Trophoblast cell (in vitro differentiated cells and primary cell): ENCODE data around the gene SLAMF9.
A peak's percentile ranks its signal among the peaks of the same experiment; 100 is the strongest.

ENCODE experiments used
- DNase-seq, 2 donors: peaks; one replicate each; pipeline ENCODE4 v3.0.0-alpha.2; 2016
- H2AFZ ChIP-seq: 2 replicates; pipeline ENCODE4 v1.6.1; 2013; ENCODE audit warnings: low read length, moderate library complexity, mild to moderate bottlenecking; ENCODE audit not compliant: insufficient read depth, poor library complexity
- H2AK5ac ChIP-seq: 2 replicates; pipeline ENCODE4 v1.6.1; 2013; ENCODE audit warnings: mild to moderate bottlenecking, low read length
- H2BK120ac ChIP-seq: 2 replicates; pipeline ENCODE4 v1.6.1; 2013; ENCODE audit warnings: low read length, mild to moderate bottlenecking, moderate library complexity; ENCODE audit not compliant: insufficient read depth, poor library complexity
- H2BK12ac ChIP-seq: 2 replicates; pipeline ENCODE4 v1.6.1; 2013; ENCODE audit warnings: mild to moderate bottlenecking, low read length, moderate library complexity
- H2BK5ac ChIP-seq: 2 replicates; pipeline ENCODE4 v1.6.1; 2013; ENCODE audit warnings: low read length, low read depth, moderate library complexity, mild to moderate bottlenecking; ENCODE audit not compliant: poor library complexity
- H3K14ac ChIP-seq: 2 replicates; pipeline ENCODE4 v1.6.1; 2013; ENCODE audit warnings: mild to moderate bottlenecking, low read length
- H3K18ac ChIP-seq: 2 replicates; pipeline ENCODE4 v1.6.1; 2013; ENCODE audit warnings: mild to moderate bottlenecking, low read length
- H3K23ac ChIP-seq: 2 replicates; pipeline ENCODE4 v1.6.1; 2013; ENCODE audit warnings: low read length
- H3K27ac ChIP-seq: 2 replicates; pipeline ENCODE4 v1.5.1; 2013; ENCODE audit warnings: low read depth, mild to moderate bottlenecking, inconsistent platforms, low read length, moderate library complexity
- H3K27me3 ChIP-seq: 2 replicates; pipeline ENCODE4 v1.6.1; 2013; ENCODE audit warnings: inconsistent platforms, mild to moderate bottlenecking, low read length, moderate library complexity; ENCODE audit not compliant: insufficient read depth
- H3K36me3 ChIP-seq, 2 experiments: 1 replicate in 1 of 2; 2 replicates in 1 of 2; pipeline ENCODE4 v1.6.1; 2013; ENCODE audit warnings: low read length in 2 of 2, mild to moderate bottlenecking in 2 of 2, moderate library complexity in 1 of 2; ENCODE audit not compliant: insufficient read depth in 2 of 2, control insufficient read depth in 1 of 2
- H3K4ac ChIP-seq: 2 replicates; pipeline ENCODE4 v1.6.1; 2013; ENCODE audit warnings: low read depth, mild to moderate bottlenecking, low read length, moderate library complexity
- H3K4me1 ChIP-seq, 2 experiments: 1 replicate in 1 of 2; 2 replicates in 1 of 2; pipeline ENCODE4 v1.6.1; 2013; ENCODE audit warnings: low read length in 2 of 2, mild to moderate bottlenecking in 2 of 2, moderate library complexity in 1 of 2; ENCODE audit not compliant: insufficient read depth in 2 of 2, control insufficient read depth in 1 of 2
- H3K4me2 ChIP-seq: 2 replicates; pipeline ENCODE4 v1.6.1; 2013; ENCODE audit warnings: inconsistent platforms, mild to moderate bottlenecking, low read length, moderate library complexity
- H3K4me3 ChIP-seq: 2 replicates; pipeline ENCODE4 v1.5.1; 2013; ENCODE audit warnings: mild to moderate bottlenecking, low read depth, low read length, inconsistent platforms
- H3K79me1 ChIP-seq: one replicate; pipeline ENCODE4 v1.6.1; 2013; ENCODE audit warnings: low read length
- H3K79me2 ChIP-seq: 2 replicates; pipeline ENCODE4 v1.6.1; 2013; ENCODE audit warnings: low read length, mild to moderate bottlenecking; ENCODE audit not compliant: control insufficient read depth, insufficient read depth, poor library complexity
- H3K9ac ChIP-seq: 2 replicates; pipeline ENCODE4 v1.6.1; 2013; ENCODE audit warnings: mild to moderate bottlenecking, low read length
- H3K9me3 ChIP-seq: 2 replicates; pipeline ENCODE4 v1.6.1; 2013; ENCODE audit warnings: low read depth, mild to moderate bottlenecking, control low read depth, inconsistent platforms, low read length; ENCODE audit not compliant: insufficient read depth
- H4K12ac ChIP-seq: 2 replicates; pipeline ENCODE4 v1.6.1; 2013; ENCODE audit warnings: low read depth, mild to moderate bottlenecking, low read length, moderate library complexity
- H4K8ac ChIP-seq: 2 replicates; pipeline ENCODE4 v1.6.1; 2013; ENCODE audit warnings: low read depth, mild to moderate bottlenecking, low read length, moderate library complexity
- H4K91ac ChIP-seq: one replicate; pipeline ENCODE4 v1.6.1; 2013; ENCODE audit warnings: low read depth, mild to moderate bottlenecking, low read length, moderate library complexity
- WGBS: extraction: QIAGEN DNeasy Blood & Tissue Kit; methylation state at CpG from one replicate; pipeline ENCODE4 v1.1.7; 2013; ENCODE audit warnings: missing lambda C conversion rate; ENCODE audit not compliant: insufficient read length, insufficient coverage; ENCODE audit errors: extremely low coverage; 5-methylcytosine and 5-hydroxymethylcytosine counted together

The SLAMF9 gene

GRCh38 chr1:159902541-159902940 is 51.5 kb downstream of the SLAMF9 start:
- no peak overlapping the region for H3K4me2 ChIP-seq
- no peak overlapping the region for H4K8ac ChIP-seq
- no peaks in the 10 kb centered on the region for H3K79me2 ChIP-seq
- no peak overlapping the region for H3K14ac ChIP-seq
- DNase-seq: peak in 1 of 2 donors; percentile 58
- H4K91ac ChIP-seq: no peak overlapping the region
- no peak overlapping the region for H3K18ac ChIP-seq
- peaks cover 21 to 31% of the 10 kb centered on the region in 2 experiments for H3K4me1 ChIP-seq
- no peak overlapping the region for H2AFZ ChIP-seq
- H3K4me3 ChIP-seq: no peak overlapping the region
- H3K23ac ChIP-seq: no peak overlapping the region
- H3K27me3 ChIP-seq: no peaks in the 10 kb centered on the region
- H2BK5ac ChIP-seq: no peak overlapping the region
- H3K79me1 ChIP-seq: peaks cover 28% of the 10 kb centered on the region
- no CpG with 5 or more reads among the region's 3 CpGs for WGBS
- H3K36me3 ChIP-seq: no peaks in the 10 kb centered on the region
- no peak overlapping the region for H3K9ac ChIP-seq
- H2BK120ac ChIP-seq: no peak overlapping the region
- H3K9me3 ChIP-seq: no peaks in the 10 kb centered on the region
- no peak overlapping the region for H3K27ac ChIP-seq
- H2BK12ac ChIP-seq: no peak overlapping the region
- H2AK5ac ChIP-seq: no peak overlapping the region
- H4K12ac ChIP-seq: no peak overlapping the region
- no peak overlapping the region for H3K4ac ChIP-seq
